ENCODE results near the gene IBTK. TPM values are rescaled to one million over a fixed set of nuclear protein-coding genes. Genes with fewer than 3 reads are reported as not detected.
A peak's percentile ranks its signal among the peaks of the same experiment; 100 is the strongest.
"Not testable (repeated sequence)": the region's sequence is repeated elsewhere in the genome, so short reads cannot be mapped to it uniquely, and the experiment has no call there.

IBTK gene
- total and polyA plus RNA-seq, 5 experiments from 2014 or later, result 14.9 to 29.0 (median 19.7) TPM

DNA sequence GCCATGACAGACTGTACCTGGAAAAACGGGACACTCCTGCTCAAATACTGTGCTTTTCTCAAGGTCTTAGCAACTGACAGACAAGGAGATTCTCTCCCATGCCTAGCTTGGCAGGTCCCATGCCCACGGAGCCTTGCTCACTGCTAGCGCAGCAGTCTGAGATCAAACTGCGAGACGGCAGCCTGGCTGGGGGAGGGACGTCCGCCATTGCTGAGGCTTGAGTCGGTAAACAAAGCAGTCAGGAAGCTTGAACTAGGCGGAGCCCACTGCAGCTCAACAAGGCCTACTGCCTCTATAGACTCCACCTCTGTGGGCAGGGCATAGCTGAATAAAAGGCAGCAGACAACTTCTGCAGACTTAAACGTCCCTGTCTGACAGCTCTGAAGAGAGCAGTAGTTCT, 96.4 kb downstream of the IBTK start:
- POLR2A ChIA-PET, ATAC-seq, H3K27me3 Mint-ChIP-seq, H3K4me3 Mint-ChIP-seq, DNase-seq, H3K27ac Mint-ChIP-seq, H3K4me1 Mint-ChIP-seq: not testable (repeated sequence)
- Mint-ChIP-seq H3K36me3 (peaks cover 2 to 30% (median 12%) of the 10 kb centered on the region in 3 donors), H3K9me3 (peaks cover 5 to 34% (median 20%) of the 10 kb centered on the region in 9 donors)

DNA sequence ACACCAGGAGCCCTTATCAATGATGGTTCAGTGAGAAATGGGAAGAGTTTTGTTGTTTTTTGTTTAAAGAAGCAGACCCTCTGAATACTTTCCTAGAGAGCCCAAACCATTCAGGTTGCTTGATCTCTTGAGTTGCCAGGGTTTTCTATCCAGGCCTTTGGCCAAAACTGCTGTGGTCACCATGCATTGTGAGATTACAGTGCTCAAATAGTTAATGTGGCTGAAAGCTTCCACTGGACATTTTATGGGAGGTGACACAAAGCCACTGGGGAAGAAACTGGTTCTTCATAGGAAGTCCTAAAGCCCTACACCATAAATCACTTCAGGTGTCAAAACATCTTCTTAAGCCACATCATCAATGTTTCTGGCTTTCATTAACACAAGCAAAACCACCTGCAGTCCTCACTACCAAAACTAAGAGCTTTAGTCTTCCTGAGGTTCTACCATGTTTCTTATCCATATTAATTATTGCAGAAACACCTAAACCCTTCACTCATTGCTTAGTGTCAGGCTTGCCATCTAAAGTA, 101.6 kb downstream of the IBTK start:
- Mint-ChIP-seq H3K27ac (no peak overlapping the region), H3K27me3 (peaks cover 0 to 3% (median 0%) of the 10 kb centered on the region in 5 donors), H3K36me3 (peaks cover 0 to 2% (median 0%) of the 10 kb centered on the region in 3 donors), H3K4me3 (no peak overlapping the region), H3K4me1 (no peaks in the 10 kb centered on the region), H3K9me3 (peaks cover 0 to 6% (median 1%) of the 10 kb centered on the region in 9 donors)
- no peak for ATAC-seq
- POLR2A ChIA-PET, result no interaction called here
- no peak for DNase-seq

DNA sequence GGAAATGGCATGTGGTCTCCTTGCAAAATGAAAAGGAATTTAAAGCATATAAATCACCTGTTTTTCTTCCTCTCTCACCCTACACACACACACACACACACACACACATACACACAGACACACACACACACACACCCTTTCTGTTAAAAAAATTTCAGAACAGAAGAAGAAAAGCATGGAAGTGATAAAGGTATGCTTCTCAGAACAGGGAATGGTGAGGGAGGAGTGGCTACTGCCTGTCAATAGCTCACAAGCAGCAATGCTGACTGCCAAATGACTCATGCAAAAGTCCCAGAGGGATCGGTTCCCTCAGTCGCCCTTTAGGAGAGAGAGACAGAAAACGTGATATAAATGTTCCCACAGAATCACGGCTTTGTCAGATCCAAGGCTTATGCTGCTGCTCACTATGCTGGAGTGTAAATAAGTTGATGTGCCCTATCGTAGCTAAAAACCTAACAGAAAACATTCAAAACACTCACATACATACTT, 102.6 kb downstream of the IBTK start:
- Mint-ChIP-seq H3K4me3 (no peak overlapping the region), H3K36me3 (peaks cover 0 to 2% (median 0%) of the 10 kb centered on the region in 3 donors), H3K27ac (no peak overlapping the region), H3K27me3 (peaks cover 0 to 5% (median 0%) of the 10 kb centered on the region in 5 donors), H3K9me3 (peaks cover 0 to 2% (median 0%) of the 10 kb centered on the region in 9 donors), H3K4me1 (no peaks in the 10 kb centered on the region)
- ATAC-seq (no peak), DNase-seq (no peak)
- POLR2A ChIA-PET, result no interaction called here

DNA sequence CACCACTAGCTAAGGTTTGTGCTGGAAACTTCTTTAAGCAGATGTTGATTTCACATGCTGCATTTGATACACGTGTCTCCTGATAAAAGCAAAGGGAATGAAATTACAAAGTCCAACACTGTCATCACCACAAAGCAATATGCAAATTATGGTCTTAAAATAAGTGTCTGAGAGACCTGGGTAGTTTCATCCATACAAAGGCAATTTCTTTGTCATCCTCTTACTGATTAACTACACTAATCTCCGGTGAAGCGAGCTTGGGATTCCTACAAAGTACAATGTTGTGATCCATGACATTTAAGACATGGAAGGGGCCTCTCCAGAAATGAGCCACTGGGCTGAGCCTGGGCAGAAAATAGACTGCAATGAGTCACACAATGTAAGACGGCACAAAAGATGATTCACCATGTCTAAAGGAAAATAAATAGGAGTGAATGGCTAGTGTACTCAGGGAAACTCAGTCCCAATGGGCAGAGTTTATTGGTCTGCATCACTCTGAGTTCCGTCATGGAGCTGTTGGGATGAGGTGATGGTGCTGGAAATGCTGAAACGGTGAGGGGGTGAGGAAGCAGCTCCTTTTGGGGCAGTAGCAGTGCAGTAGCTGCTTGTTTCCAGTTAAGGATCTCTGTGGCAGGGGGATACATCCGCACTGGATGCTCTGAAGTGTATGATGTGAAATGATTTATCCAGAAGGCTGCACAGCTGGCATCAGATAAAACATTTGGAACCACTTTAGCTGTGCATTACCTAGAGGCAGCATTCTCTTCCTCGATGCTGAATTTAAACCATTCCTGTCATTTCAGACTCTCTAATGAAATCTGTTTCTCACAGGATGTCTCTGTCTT, 103.3 kb downstream of the IBTK start:
- no peaks in the 10 kb centered on the region for H3K4me1 Mint-ChIP-seq
- H3K4me3 Mint-ChIP-seq, result no peak overlapping the region
- H3K27me3 Mint-ChIP-seq, result peaks cover 0 to 5% (median 0%) of the 10 kb centered on the region in 5 donors
- H3K27ac Mint-ChIP-seq, result no peak overlapping the region
- POLR2A ChIA-PET, result interaction anchor here (0.5 kb wide), 1 partner anchor 1091 kb away, joined by 4 read pairs; no protein-coding TSS in a partner anchor
- H3K9me3 Mint-ChIP-seq, result peaks cover 0 to 2% (median 0%) of the 10 kb centered on the region in 9 donors
- DNase-seq, result no peak
- peaks cover 0 to 2% (median 0%) of the 10 kb centered on the region in 3 donors for H3K36me3 Mint-ChIP-seq
- ATAC-seq, result no peak

DNA sequence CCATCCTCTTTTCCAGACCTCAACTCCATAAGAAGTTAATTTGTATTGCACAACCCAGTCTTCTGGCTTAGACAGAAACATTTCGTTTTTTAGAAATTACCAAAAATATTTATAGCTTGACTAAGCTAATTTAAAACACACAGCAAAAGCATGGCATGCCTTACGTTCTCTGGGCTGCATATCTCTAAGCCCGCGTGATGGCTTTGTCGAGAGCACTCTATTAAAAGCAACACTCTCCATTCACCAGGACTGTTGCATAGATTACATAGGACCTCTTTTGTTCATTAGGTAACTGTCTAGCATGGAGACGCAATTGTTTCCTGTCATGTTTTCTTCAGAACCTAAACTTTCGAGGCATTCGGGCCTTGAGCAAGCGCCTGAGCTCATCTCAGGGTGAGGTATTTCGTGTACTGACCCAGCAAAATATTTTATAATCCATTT, 104.5 kb downstream of the IBTK start:
- DNase-seq, result no peak
- Mint-ChIP-seq H3K27me3 (peaks cover 0 to 5% (median 0%) of the 10 kb centered on the region in 5 donors), H3K4me3 (no peak overlapping the region), H3K9me3 (peaks cover 0 to 2% (median 0%) of the 10 kb centered on the region in 9 donors), H3K36me3 (peaks cover 0 to 2% (median 0%) of the 10 kb centered on the region in 3 donors), H3K27ac (no peak overlapping the region), H3K4me1 (no peaks in the 10 kb centered on the region)
- ATAC-seq, result no peak
- POLR2A ChIA-PET, result no interaction called here

DNA sequence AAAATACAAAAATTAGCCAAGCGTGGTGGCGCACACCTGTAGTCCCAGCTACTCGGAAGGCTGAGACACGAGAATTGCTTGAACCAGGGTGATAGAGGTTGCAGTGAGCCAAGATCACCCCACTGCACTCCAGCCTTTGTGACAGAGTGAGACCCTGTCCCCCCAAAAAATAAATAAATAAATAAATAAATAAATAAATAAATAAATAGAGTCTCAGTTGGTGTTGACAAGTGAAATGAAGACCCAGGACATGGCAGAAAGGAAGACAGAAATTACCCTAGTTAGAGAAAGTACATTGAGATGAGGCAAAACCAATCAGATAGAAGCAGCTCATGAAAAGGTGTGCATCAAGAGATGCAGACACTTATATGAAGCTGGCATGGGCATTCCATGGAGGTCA, 105.0 kb downstream of the IBTK start:
- ATAC-seq (no peak), DNase-seq (no peak)
- Mint-ChIP-seq H3K36me3 (peaks cover 0 to 2% (median 0%) of the 10 kb centered on the region in 3 donors), H3K4me1 (no peaks in the 10 kb centered on the region), H3K4me3 (no peak overlapping the region), H3K27ac (no peak overlapping the region), H3K27me3 (peaks cover 0 to 5% (median 0%) of the 10 kb centered on the region in 5 donors), H3K9me3 (peaks cover 0 to 2% (median 0%) of the 10 kb centered on the region in 9 donors)
- POLR2A ChIA-PET, result no interaction called here

DNA sequence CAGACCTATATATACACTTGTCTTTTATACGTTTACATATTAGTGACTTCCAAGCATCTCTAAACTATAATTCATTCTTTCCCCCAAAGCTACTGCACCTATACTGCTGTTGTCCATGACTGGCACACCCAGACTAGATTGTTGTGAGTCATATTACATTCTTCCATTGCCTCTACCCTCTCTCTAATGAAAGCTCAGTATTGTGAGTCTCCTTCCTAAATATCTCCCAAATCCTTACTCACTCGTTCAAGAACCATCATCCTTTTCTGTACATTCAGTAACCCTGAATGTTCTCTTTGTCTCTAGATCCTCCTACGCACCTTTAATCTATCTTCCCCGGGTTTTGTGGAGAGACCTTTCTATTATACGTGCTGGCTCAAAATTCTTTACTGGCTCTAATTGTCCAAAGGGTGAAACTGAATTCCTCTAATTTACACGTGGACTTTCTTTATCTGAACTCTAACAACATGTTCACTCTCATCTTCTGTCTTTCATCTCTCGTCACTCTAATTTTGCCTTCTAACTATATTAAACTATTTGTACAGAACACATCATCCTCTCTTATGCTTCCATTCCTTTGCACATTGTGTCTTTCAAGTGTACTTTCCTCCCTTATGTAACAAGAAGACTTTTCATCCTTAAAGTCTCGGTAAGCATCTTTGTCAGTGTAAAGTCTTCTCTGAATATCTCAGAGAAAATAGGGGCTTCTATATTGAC, 109.3 kb downstream of the IBTK start:
- ATAC-seq, result no peak
- H3K36me3 Mint-ChIP-seq, result peaks cover 0 to 4% (median 0%) of the 10 kb centered on the region in 3 donors

DNA sequence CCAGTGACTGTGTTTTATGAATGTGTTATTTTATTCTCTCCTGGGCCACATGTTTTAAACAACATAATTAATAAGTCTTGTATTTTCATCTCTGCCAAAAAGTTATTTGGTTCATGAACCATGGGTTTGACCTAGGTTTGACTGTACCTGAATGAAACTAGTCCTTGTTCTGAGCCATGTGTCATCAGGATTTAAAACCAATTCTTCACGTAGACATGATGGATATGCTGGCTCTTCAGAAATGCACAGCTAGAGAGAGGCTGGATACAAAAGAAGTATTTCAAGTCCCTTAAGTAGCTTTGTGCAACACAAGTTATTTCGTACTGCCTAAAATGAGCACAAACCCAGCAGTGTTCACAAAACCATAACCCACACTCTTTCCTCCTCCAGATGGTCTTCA, 116.1 kb downstream of the IBTK start:
- Mint-ChIP-seq H3K27ac (no peak overlapping the region), H3K9me3 (peaks cover 0 to 19% (median 7%) of the 10 kb centered on the region in 9 donors), H3K27me3 (peaks cover 8 to 26% (median 19%) of the 10 kb centered on the region in 5 donors), H3K36me3 (peaks cover 0 to 20% (median 0%) of the 10 kb centered on the region in 3 donors), H3K4me1 (no peaks in the 10 kb centered on the region), H3K4me3 (no peak overlapping the region)
- DNase-seq, result no peak
- POLR2A ChIA-PET, result no interaction called here
- ATAC-seq, result no peak

More for the DNA sequence above, 109.3 kb downstream of the IBTK start:
- no peaks in the 10 kb centered on the region for H3K4me1 Mint-ChIP-seq
- no peak overlapping the region for H3K27ac Mint-ChIP-seq
- DNase-seq, result no peak
- H3K9me3 Mint-ChIP-seq, result peaks cover 0 to 8% (median 0%) of the 10 kb centered on the region in 9 donors
- H3K27me3 Mint-ChIP-seq, result peaks cover 0 to 12% (median 9%) of the 10 kb centered on the region in 5 donors
- POLR2A ChIA-PET, result no interaction called here
- no peak overlapping the region for H3K4me3 Mint-ChIP-seq

DNA sequence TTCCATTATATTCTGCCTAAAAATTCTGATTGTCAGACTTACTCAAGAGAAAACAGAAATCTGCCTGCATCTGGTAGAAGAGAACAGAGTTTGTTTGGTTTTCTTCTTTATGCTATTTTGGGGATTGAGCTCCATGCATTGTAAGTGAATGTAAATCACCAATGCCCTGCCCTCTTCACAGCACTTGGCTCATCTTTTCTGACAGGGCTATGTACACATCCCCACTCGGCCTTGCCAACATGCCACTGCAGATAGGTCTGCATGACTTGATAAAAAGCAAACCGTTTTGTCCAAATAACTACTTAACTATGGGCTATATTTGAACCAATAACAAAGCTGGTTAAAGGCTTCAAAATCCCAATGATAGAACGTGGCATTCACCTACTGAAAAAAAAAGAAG, 117.7 kb downstream of the IBTK start:
- DNase-seq (no peak), ATAC-seq (no peak)
- POLR2A ChIA-PET, result no interaction called here
- H3K4me3 Mint-ChIP-seq, result no peak overlapping the region
- H3K4me1 Mint-ChIP-seq, result no peaks in the 10 kb centered on the region
- peaks cover 8 to 25% (median 19%) of the 10 kb centered on the region in 5 donors for H3K27me3 Mint-ChIP-seq
- peaks cover 2 to 19% (median 7%) of the 10 kb centered on the region in 9 donors for H3K9me3 Mint-ChIP-seq
- no peak overlapping the region for H3K27ac Mint-ChIP-seq
- H3K36me3 Mint-ChIP-seq, result peaks cover 0 to 20% (median 0%) of the 10 kb centered on the region in 3 donors

DNA sequence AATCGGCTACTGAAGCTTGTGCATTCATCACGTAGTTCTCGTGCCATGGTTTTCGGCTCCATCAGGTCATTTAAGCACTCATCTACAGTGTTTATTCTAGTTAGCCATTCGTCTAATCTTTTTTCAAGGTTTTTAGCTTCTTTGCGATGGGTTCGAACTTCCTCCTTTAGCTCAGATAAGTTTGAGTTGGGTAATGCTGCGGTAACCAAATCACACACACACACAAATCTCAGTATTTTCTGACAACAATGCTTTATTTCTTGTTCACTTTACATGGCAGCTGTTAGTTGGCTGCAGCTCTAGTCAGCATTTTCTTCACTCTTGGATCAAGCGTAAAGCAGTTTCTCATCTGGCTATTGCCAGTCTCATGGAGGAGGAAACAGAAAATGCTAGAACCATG, 118.6 kb downstream of the IBTK start:
- ATAC-seq, H3K4me3 Mint-ChIP-seq, POLR2A ChIA-PET, DNase-seq, H3K4me1 Mint-ChIP-seq, H3K27ac Mint-ChIP-seq: not testable (repeated sequence)
- Mint-ChIP-seq H3K27me3 (peaks cover 4 to 18% (median 11%) of the 10 kb centered on the region in 5 donors), H3K9me3 (peaks cover 2 to 12% (median 7%) of the 10 kb centered on the region in 9 donors), H3K36me3 (peaks cover 0 to 17% (median 0%) of the 10 kb centered on the region in 3 donors)

DNA sequence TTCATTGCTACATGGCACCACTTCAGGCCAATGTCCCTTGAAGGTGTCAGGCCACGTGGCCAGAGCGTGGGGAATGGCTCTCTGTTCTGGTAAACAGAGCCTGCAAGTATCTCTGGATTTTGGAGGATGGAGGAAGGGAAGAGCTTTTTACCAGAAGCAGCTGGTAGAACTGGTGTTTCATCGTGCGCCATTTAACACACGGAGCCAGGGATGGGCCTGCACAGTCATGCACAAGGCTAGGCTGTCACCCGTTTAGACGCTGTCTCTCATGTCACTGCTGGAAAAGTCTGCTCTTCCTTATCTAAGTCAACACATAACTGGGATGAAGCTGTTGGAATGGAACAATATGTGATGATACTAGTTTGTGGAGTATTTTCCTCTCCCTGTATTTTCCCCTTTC, 123.9 kb downstream of the IBTK start:
- no peak for ATAC-seq
- Mint-ChIP-seq H3K27ac (peak overlapping the region in 1 of 10 donors; percentile 50), H3K9me3 (peaks cover 0 to 9% (median 5%) of the 10 kb centered on the region in 9 donors), H3K36me3 (no peaks in the 10 kb centered on the region), H3K4me3 (no peak overlapping the region), H3K27me3 (peaks cover 0 to 16% (median 5%) of the 10 kb centered on the region in 5 donors), H3K4me1 (no peaks in the 10 kb centered on the region)
- POLR2A ChIA-PET, result no interaction called here
- no peak for DNase-seq
